Cardiac fibroblast (primary cell): Measurements from ENCODE around the gene TERB1.

Source experiments
- DNase-seq, 2 donors: peaks; one replicate each; pipeline versions ENCODE4 v3.0.0 to v3.0.0-alpha.2; 2010; ENCODE audit warnings: low read depth in 2 of 2
- H3K4me3 ChIP-seq, 2 donors: replicated peaks in 1 of 2; 1 replicate in 1 of 2; 2 replicates in 1 of 2; pipeline ENCODE4 v1.5.1; 2011; ENCODE audit warnings: low read depth in 2 of 2, low read length in 2 of 2, mild to moderate bottlenecking in 2 of 2, moderate library complexity in 1 of 2
- TF ChIP-seq, protein P1 (sequence below): IDR thresholded peaks from one replicate; pipeline ENCODE4 v1.5.1; 2011; ENCODE audit warnings: low read depth, mild to moderate bottlenecking, low read length, inconsistent platforms

TERB1 gene

DNA sequence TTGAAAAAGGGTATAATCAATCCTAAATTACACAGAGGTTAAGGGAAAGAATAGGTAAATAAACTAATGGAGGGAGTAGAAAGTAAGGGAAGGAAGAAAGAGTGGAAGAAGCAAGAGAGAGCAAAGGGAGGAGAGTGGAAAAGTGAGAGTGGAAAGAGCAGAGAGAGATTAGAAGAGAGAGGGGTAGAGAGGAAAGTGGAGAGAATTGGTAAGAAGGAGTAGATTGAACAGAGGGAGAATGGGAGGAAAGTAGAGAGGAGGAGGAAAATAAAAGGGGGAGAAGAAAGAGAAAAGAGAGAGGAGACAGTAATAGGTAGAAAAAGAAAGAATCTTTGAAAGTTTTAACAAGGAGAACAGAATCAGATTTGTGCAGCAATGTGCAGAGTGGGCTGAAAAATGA, 24.9 kb downstream of the TERB1 start:
- no peak for DNase-seq
- TF ChIP-seq, protein P1, sequence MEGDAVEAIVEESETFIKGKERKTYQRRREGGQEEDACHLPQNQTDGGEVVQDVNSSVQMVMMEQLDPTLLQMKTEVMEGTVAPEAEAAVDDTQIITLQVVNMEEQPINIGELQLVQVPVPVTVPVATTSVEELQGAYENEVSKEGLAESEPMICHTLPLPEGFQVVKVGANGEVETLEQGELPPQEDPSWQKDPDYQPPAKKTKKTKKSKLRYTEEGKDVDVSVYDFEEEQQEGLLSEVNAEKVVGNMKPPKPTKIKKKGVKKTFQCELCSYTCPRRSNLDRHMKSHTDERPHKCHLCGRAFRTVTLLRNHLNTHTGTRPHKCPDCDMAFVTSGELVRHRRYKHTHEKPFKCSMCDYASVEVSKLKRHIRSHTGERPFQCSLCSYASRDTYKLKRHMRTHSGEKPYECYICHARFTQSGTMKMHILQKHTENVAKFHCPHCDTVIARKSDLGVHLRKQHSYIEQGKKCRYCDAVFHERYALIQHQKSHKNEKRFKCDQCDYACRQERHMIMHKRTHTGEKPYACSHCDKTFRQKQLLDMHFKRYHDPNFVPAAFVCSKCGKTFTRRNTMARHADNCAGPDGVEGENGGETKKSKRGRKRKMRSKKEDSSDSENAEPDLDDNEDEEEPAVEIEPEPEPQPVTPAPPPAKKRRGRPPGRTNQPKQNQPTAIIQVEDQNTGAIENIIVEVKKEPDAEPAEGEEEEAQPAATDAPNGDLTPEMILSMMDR: no peak
- H3K4me3 ChIP-seq: no peak overlapping the region

DNA sequence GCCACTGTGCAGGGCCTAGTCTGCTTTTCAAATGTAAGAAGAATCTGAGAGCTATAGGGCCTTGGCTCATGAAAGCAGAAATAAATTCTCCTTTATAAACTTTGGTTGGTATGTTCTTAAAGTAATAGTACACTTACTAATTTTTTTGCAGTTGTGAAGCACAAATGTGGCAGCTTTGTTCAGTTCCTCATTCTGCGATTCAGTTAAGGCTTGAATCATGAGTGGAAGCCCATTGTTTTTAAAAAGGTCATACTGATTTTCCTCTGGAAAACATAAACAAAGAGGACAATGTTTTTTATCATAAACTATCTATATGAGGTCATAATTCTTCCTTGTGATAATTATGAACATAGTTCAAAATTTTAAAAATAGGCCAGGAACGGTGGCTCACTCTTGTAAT, 26.4 kb downstream of the TERB1 start:
- TF ChIP-seq, protein P1: no peak
- no peak overlapping the region for H3K4me3 ChIP-seq
- DNase-seq: peak; percentile 12 to 46

DNA sequence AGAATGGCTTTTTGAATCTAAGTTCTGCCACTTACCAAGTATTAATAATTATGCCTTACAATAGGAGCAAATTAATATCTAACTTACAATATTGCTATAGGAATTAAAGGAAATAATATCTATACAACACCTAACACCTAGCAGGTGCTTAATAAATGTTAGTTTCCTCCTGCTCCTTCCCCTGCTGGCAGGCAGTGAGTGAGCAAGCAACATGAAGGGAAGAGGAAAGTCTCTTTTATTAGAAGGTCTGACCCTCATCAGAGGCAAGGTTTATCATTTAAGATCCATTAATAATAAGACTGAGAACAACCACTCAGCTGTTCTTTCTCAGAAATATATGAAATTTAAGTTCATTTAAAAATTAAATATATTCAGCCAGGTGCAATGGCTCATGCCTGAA, 43.3 kb downstream of the TERB1 start:
- TF ChIP-seq, protein P1: no peak
- no peak for DNase-seq
- H3K4me3 ChIP-seq: no peak overlapping the region

DNA sequence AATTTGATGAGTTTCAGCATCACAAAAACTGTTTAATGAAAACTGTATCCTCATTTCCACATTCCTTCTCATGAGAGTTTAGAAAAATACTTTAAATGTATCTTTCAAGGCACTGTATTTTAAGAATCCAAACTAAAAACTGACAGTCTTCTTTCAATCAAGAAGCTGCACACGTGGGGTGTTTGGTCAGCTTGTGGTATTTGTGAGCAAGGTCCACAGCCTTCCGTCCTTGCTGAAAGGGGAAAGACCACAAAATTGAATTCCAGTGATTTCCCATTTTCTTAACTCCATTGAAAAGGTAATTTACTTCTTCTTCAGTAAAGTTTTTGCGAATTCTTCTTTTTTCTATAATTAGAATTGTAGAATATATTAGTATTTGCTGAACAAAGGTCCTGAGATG, 46.6 kb downstream of the TERB1 start:
- no peak overlapping the region for H3K4me3 ChIP-seq
- no peak for DNase-seq
- TF ChIP-seq, protein P1: no peak

DNA sequence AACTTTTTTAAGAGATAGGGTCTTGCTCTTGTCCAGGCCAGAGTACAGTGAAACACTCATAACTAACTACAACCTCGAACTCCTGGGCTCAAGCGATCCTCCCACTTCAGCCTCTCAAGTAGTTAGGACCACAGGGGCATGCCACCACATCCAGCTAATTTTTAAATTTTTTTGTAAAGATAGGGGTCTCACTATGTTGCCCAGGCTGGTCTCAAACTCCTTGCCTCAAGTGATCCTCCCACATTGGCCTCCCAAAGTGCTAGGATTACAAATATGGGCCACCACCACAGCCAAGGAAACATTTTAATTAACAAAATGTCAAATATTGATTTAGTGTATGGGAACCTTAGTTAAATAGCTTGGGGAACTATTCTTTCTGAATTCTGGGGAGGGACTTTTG, 47.2 kb downstream of the TERB1 start:
- no peak overlapping the region for H3K4me3 ChIP-seq
- no peak for DNase-seq
- TF ChIP-seq, protein P1: no peak

DNA sequence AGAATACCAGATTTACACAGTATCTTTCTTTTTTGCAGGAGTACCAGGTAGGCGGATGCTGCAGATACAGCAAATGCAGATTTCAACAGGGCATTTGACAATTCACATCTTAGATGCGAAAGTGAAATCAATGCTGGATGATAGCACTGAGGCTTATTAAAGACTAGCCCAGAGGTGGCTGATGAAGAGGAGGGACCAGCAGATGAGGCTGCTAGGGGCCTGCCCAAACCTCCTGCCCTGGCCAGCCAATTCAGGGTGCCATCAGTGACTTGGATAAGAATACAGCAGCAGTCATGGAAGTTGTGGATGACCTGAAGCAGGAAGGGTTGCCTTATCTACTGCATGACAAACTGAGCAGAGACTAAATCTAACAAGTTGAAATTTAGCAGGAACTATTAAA, 48.4 kb downstream of the TERB1 start:
- TF ChIP-seq, protein P1: no peak
- H3K4me3 ChIP-seq: no peak overlapping the region
- DNase-seq: no peak

DNA sequence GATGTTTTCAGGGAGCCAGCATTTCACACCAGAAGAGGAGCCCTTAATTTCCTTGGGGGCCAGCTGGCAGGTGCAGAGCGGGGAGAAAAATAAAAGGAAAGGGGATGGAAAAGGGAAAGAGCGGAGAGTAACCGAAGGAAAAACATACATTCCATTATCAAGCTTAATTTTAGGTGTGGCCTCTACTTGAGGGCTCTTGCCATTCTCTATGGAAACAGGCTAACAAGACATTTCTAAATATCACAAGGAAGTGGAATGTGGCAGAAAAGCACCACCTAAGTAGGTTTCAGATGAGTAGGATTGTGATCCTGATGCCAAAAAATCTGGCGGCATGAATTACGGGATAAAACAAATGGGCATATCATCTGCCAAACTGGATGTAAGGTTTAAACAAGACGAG, 49.0 kb downstream of the TERB1 start:
- H3K4me3 ChIP-seq: no peak overlapping the region
- TF ChIP-seq, protein P1: no peak
- no peak for DNase-seq
